GM10847 (cell line): ENCODE results near the gene TACC2.

Experiments used
- POLR2A ChIP-seq: IDR thresholded peaks from 2 replicates; pipeline ENCODE4 v1.6.1; 2011; ENCODE audit not compliant: insufficient read length; ENCODE audit errors: extremely low read depth

The TACC2 gene

DNA sequence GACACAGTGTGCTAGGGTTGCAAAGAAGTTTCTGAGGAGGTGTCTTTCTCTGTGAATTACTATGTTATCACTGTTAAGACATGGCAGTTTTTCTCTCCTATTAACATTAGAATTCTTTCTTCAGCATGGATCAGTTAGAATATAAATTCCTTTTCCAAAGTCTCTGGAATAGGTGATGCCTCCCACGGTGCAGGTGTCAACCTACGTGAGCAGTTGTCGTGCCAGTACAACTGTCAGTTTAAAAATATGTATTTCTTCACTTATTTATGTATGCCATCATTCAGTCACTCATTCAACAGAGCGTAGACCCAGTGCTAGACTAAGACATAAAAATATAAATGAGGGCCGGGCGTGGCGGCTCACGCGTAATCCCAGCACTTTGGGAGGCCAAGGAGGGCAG, 83.5 kb downstream of the TACC2 start:
- TF ChIP-seq POLR2A: no peak

DNA sequence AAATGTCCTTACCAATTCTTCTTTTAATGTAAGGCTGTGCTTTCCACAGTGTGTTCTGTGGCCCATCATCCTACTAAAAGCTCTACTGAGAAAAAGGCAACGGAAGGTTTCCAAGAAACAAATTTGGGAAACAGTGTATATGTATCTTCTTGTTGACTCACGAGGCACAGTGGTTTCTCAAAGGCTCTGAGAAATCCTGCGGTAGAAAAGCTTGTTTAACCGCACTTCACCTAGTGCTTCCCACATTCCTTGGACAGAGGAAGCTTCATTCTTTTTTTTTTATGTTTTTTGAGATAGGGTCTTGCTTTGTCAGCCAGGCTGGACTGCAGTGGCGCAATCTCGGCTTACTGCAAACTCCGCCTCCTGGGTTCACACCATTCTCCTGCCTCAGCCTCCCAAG, 84.5 kb downstream of the TACC2 start:
- TF ChIP-seq POLR2A: no peak

DNA sequence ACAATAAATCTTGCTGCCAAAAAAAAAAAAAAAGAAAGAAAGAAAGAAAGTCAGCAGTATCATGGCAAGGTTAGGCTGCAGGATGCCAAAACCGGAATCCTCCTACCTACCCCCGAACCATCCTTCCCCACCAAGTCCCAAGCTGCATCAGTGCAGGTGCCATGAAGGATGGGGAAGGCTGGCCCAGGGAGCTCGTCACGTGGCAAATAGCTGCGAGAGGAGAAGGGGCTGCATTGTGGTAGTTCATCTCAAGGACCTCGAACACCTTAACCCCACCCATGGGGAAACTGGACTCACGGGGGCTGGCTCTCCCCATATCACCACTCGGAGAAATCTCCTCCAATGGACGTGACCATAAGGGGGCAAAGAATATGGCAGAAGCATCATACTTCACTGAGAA, 86.2 kb downstream of the TACC2 start:
- no peak for TF ChIP-seq POLR2A

DNA sequence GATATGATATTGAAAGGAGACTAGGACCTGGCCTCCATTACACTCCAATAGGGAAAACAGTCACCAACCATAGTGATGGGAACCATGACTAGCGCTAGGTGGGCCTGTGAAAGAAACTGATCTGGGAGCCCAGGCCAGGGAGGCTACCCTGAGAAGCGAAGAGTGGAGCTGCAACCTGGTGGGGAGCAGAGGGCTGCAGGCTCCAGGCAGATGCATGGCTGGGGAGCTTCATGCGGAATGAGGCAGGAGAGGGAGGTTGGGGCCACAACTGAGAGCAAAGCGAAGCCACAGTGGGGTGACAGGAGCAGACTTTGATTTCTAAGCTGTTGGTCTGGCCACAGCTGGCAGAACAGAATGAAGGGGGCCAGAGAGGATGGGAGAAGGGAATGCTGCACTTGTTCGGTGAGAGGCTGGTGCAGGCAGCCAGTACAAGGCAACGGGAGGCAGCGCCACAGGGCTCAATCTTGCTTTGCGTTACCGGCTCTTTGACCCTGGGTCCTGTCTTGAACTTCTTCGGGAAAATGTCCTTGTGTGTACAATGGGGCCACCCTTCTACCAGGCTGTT, 88.4 kb downstream of the TACC2 start:
- no peak for TF ChIP-seq POLR2A

DNA sequence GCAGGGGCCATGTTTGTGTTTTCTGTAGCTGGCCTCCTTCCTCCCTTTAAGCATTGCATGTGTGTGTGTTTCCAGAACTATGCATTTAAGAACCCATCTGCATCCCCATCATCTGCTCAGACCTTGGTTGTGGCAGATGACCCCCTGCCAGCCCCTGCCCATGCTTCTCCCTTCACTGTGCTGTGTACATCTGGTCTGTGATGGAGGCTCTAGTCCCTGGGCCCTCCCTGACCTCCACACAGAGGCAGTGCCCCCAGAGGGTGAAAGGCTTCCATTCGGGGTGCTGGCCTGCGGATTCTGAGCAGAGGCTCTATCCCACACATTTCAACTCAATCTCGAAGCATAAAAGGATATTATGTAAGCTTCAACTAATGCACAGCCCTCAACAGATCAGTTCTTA, 89.4 kb downstream of the TACC2 start:
- no peak for TF ChIP-seq POLR2A

DNA sequence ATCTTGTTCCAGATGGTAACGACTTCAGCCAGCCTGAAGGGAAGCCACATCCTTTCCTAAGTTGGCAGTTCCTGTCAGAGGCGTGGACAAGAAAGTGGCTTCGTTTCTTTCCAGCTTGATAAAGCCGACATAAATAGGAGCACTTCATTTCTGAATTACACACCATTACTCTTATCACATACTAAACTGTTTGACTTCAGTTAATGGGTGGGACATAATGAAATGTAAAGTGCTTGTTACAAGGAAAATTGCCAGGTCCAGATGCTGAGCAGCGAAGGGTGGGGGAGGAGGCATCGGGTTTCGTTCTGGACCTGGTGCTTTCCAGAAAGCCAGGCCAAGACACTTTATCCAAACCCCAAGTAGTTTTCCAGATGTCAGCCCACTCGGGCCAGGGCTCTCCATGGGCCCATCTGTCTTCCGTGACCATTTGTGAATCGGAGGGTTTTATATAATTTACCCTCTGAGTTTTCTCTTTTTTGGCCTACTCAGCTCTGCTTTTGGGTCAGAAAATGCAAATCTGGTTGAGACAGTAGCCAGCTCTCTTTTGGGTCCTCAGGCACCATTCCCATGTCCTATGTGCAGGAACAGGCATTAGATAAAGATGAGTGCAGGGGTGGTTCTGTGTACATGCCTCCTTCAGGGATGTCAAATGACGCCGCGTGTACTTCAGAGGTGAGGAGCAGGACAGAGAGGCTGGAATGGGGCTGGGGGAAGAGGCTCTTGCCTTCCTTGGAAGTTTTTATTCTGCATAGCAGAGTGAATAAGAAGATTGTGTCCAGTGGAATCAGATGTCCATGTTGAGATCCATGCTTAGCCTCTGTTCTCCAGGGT, 90.2 kb downstream of the TACC2 start:
- no peak for TF ChIP-seq POLR2A

DNA sequence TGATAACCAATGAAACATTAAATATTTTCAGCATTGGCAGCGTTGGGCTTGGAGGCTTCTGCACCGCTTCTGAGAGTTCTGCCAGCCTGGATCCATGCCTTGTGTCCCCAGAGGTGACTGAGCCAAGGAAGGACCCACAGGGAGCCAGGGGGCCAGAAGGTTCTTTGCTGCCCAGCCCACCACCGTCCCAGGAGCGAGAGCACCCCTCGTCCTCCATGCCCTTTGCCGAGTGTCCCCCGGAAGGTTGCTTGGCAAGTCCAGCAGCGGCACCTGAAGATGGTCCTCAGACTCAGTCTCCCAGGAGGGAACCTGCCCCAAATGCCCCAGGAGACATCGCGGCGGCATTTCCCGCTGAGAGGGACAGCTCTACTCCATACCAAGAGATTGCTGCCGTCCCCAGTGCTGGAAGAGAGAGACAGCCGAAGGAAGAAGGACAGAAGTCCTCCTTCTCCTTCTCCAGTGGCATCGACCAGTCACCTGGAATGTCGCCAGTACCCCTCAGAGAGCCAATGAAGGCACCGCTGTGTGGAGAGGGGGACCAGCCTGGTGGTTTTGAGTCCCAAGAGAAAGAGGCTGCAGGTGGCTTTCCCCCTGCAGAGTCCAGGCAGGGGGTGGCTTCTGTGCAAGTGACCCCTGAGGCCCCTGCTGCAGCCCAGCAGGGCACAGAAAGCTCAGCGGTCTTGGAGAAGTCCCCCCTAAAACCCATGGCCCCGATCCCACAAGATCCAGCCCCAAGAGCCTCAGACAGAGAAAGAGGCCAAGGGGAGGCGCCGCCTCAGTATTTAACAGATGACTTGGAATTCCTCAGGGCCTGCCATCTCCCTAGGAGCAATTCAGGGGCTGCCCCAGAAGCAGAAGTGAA, 93.9 kb downstream of the TACC2 start:
- TF ChIP-seq POLR2A: no peak

DNA sequence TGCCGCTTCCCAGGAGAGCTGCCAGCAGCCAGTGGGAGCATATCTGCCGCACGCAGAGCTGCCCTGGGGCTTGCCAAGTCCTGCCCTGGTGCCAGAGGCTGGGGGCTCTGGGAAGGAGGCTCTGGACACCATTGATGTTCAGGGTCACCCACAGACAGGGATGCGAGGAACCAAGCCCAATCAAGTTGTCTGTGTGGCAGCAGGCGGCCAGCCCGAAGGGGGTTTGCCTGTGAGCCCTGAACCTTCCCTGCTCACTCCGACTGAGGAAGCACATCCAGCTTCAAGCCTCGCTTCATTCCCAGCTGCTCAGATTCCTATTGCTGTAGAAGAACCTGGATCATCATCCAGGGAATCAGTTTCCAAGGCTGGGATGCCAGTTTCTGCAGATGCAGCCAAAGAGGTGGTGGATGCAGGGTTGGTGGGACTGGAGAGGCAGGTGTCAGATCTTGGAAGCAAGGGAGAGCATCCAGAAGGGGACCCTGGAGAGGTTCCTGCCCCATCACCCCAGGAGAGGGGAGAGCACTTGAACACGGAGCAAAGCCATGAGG, 94.6 kb downstream of the TACC2 start:
- TF ChIP-seq POLR2A: no peak

DNA sequence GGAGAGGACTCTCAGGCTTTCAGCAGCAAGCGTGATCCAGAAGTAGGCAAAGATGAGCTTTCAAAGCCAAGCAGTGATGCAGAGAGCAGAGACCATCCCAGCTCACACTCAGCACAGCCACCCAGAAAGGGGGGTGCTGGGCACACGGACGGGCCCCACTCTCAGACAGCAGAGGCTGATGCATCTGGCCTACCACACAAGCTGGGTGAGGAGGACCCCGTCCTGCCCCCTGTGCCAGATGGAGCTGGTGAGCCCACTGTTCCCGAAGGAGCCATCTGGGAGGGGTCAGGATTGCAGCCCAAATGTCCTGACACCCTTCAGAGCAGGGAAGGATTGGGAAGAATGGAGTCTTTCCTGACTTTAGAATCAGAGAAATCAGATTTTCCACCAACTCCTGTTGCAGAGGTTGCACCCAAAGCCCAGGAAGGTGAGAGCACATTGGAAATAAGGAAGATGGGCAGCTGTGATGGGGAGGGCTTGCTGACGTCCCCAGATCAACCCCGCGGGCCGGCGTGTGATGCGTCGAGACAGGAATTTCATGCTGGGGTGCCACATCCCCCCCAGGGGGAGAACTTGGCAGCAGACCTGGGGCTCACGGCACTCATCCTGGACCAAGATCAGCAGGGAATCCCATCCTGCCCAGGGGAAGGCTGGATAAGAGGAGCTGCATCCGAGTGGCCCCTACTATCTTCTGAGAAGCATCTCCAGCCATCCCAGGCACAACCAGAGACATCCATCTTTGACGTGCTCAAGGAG, 95.5 kb downstream of the TACC2 start:
- TF ChIP-seq POLR2A: no peak

DNA sequence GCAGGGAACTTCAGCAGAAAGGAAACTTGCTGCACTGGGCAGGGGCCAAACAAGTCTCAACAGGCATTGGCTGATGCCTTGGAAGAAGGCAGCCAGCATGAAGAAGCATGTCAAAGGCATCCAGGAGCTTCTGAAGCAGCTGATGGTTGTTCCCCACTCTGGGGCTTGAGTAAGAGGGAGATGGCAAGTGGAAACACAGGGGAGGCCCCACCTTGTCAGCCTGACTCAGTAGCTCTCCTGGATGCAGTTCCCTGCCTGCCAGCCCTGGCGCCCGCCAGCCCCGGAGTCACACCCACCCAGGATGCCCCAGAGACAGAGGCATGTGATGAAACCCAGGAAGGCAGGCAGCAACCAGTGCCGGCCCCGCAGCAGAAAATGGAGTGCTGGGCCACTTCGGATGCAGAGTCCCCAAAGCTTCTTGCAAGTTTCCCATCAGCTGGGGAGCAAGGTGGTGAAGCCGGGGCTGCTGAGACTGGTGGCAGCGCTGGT, 96.5 kb downstream of the TACC2 start:
- TF ChIP-seq POLR2A: no peak

DNA sequence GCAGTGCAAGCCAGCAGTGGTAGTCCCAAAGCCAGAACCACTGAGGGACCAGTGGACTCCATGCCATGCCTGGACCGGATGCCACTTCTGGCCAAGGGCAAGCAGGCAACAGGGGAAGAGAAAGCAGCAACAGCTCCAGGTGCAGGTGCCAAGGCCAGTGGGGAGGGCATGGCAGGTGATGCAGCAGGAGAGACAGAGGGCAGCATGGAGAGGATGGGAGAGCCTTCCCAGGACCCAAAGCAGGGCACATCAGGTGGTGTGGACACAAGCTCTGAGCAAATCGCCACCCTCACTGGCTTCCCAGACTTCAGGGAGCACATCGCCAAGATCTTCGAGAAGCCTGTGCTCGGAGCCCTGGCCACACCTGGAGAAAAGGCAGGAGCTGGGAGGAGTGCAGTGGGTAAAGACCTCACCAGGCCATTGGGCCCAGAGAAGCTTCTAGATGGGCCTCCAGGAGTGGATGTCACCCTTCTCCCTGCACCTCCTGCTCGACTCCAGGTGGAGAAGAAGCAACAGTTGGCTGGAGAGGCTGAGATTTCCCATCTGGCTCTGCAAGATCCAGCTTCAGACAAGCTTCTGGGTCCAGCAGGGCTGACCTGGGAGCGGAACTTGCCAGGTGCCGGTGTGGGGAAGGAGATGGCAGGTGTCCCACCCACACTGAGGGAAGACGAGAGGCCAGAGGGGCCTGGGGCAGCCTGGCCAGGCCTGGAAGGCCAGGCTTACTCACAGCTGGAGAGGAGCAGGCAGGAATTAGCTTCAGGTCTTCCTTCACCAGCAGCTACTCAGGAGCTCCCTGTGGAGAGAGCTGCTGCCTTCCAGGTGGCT, 97.7 kb downstream of the TACC2 start:
- TF ChIP-seq POLR2A: no peak

DNA sequence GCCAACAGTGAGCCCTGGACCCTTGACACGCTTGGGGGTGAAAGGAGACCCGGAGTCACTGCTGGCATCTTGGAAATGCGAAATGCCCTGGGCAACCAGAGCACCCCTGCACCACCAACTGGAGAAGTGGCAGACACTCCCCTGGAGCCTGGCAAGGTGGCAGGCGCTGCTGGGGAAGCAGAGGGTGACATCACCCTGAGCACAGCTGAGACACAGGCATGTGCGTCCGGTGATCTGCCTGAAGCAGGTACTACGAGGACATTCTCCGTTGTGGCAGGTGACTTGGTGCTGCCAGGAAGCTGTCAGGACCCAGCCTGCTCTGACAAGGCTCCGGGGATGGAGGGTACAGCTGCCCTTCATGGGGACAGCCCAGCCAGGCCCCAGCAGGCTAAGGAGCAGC, 98.5 kb downstream of the TACC2 start:
- no peak for TF ChIP-seq POLR2A

DNA sequence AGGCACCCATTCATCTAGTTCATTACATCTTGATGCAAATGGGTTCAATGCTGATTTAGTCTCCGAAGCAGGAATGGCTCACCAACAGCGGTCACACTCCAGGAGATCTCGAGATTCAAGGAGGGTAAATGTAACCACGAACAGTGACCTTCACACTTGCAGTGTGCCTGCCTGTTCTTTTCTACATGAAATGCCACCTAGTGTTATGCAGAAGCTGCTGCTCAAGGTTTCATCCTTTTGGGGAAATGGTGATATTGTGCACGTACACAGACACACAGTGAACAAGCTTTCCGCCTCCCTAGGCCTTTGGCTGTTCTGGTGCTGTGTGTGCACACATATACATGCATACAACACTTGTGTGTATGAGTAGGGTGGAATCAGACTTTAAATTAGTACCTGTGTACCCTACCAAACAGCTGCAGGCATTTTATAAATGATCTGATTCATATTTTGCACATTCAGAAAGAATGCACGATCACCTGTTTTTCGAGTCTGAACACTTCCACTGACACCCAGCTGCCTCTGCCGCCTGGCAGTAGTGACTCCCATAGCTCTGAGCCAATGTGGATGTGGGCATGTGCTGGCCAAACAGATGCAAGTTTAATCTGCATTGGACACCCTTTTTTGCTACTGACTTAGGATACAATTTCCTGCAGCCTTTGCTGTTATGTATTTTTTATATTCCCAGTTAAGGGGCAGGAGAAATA, 100.5 kb downstream of the TACC2 start:
- no peak for TF ChIP-seq POLR2A
